BE2C (cell line): ENCODE results near the gene KDM2A.

Experiments
- DNase-seq: peaks from one replicate; pipeline ENCODE4 v3.0.0-alpha.2; 2020
- H3K27me3 ChIP-seq: fragments of 250-450 bp; sonication (Bioruptor Pico); 2 replicates; pipeline ENCODE4 v1.5.1; 2020; ENCODE audit warnings: mild to moderate bottlenecking
- H3K36me3 ChIP-seq: fragments of 250-450 bp; sonication (Bioruptor Pico); 2 replicates; pipeline ENCODE4 v1.5.1; 2020; ENCODE audit warnings: mild to moderate bottlenecking
- H3K4me1 ChIP-seq: fragments of 250-450 bp; sonication (Bioruptor Pico); 2 replicates; pipeline ENCODE4 v1.5.1; 2020
- H3K4me3 ChIP-seq: 2 replicates; pipeline ENCODE4 v1.5.1; 2011; ENCODE audit warnings: low read depth, low read length
- H3K9me3 ChIP-seq: fragments of 250-450 bp; sonication (Bioruptor Pico); 2 replicates; pipeline ENCODE4 v1.5.1; 2020
- TF ChIP-seq, protein P1 (sequence below): IDR thresholded peaks from 2 replicates; pipeline ENCODE4 v1.5.1; 2012; ENCODE audit warnings: mild to moderate bottlenecking, low read depth, low read length

Gene KDM2A

GRCh38 chr11:67261946-67262681, 143.1 kb downstream of the KDM2A start:
- Histone ChIP-seq H3K9me3 (no peaks in the 10 kb centered on the region), H3K4me3 (no peak overlapping the region; the same call in 1 of the 2 replicates)

DNA sequence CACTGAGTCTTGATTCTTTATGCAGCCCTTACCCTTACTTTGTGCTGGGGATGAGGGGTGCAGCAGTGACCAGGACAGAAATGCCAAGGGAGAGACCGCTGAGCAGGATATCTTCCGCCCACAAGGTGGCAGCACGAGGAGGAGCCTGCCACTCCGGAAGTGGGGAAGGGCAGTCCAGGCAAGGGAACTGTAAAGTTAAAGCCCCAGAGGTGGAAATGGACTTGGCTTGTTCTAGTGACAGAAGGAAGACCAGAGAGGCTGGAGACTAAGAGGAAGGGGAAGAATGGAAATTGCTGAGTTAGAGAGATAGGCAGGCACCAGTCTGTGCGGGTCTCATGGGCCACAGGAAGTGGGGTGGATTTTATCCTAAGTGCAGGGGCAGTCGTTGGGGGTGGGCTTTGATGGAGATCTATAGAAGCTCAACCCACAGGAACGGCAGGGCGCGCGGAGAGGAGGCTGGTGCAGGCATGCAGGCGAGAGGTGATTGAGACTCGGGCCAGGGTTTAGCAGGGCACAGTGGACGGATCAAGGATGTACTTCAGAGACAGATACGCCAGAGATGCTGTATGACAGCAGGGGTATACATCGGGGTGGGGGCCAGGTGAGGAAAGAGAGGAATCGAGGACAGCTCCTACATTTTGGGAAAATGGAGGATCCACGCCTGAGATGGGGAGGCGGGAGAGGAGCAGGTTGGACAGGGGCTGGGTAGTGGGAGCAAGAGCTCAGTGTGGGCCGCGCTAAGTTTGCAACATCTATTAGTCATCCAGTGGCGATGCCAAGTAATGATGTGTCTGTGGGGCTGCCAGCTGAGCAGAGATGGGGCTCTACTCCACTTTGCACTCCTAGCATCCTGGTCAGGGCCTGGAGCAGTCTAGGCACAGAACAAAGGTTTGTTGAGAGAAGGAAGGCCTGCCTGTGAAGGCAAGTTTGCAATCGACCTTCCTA, 143.9 kb downstream of the KDM2A start:
- TF ChIP-seq, protein P1, sequence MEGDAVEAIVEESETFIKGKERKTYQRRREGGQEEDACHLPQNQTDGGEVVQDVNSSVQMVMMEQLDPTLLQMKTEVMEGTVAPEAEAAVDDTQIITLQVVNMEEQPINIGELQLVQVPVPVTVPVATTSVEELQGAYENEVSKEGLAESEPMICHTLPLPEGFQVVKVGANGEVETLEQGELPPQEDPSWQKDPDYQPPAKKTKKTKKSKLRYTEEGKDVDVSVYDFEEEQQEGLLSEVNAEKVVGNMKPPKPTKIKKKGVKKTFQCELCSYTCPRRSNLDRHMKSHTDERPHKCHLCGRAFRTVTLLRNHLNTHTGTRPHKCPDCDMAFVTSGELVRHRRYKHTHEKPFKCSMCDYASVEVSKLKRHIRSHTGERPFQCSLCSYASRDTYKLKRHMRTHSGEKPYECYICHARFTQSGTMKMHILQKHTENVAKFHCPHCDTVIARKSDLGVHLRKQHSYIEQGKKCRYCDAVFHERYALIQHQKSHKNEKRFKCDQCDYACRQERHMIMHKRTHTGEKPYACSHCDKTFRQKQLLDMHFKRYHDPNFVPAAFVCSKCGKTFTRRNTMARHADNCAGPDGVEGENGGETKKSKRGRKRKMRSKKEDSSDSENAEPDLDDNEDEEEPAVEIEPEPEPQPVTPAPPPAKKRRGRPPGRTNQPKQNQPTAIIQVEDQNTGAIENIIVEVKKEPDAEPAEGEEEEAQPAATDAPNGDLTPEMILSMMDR, result peak; percentile 94
- Histone ChIP-seq H3K27me3 (no peaks in the 10 kb centered on the region), H3K9me3 (no peaks in the 10 kb centered on the region), H3K36me3 (peaks cover 4% of the 10 kb centered on the region), H3K4me1 (peaks cover 13% of the 10 kb centered on the region), H3K4me3 (no peak overlapping the region)
- peak; percentile 88 for DNase-seq

More at GRCh38 chr11:67261946-67262681, 143.1 kb downstream of the KDM2A start:
- TF ChIP-seq, protein P1, result no peak
- Histone ChIP-seq H3K27me3 (no peaks in the 10 kb centered on the region), H3K4me1 (peaks cover 13% of the 10 kb centered on the region), H3K36me3 (peaks cover 1% of the 10 kb centered on the region)
- DNase-seq, result no peak

DNA sequence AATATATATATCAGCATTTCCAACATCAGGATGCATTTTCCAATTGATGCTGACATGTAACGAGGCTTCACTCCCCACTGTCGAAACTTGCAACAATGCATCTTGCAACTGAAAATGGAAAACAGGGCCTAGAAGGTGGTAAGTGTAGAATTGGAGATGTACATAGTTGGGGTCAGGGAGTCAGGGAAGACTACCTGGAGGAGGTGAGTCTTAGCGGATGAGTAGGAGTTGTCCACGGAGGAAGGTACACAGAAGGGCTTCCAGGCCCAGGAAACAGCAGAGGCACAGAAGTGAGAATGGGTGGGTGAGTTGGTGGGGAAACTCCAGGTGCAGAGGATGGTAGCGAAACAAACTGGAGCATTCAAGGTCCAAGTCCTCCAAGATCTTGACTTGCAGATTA, 145.2 kb downstream of the KDM2A start:
- Histone ChIP-seq H3K4me1 (peaks cover 13% of the 10 kb centered on the region), H3K4me3 (no peak overlapping the region), H3K27me3 (no peaks in the 10 kb centered on the region), H3K9me3 (no peaks in the 10 kb centered on the region), H3K36me3 (peaks cover 4% of the 10 kb centered on the region)
- TF ChIP-seq, protein P1, result no peak
- no peak for DNase-seq

- Histone ChIP-seq H3K4me1 (peaks cover 20% of the 10 kb centered on the region), H3K27me3 (no peaks in the 10 kb centered on the region), H3K36me3 (peaks cover 4% of the 10 kb centered on the region), H3K4me3 (no peak overlapping the region), H3K9me3 (no peaks in the 10 kb centered on the region)
- TF ChIP-seq, protein P1, result no peak
- no peak for DNase-seq
Observed at GRCh38 chr11:67264877-67265632, 146.0 kb downstream of the KDM2A start.

GRCh38 chr11:67265633-67266448, 146.8 kb downstream of the KDM2A start:
- TF ChIP-seq, protein P1, result peak; percentile 60
- peak; percentile 80 for DNase-seq
- H3K9me3 ChIP-seq, result no peaks in the 10 kb centered on the region
- H3K4me3 ChIP-seq, result peak overlapping the region; percentile 19; the same call in 1 of the 2 replicates
- H3K36me3 ChIP-seq, result peaks cover 7% of the 10 kb centered on the region
- H3K27me3 ChIP-seq, result no peaks in the 10 kb centered on the region
- peaks cover 27% of the 10 kb centered on the region for H3K4me1 ChIP-seq
